Neural cell (in vitro differentiated cells): ENCODE data around the gene PDE1A. TPM values are rescaled to one million over a fixed set of nuclear protein-coding genes. Genes with fewer than 3 reads are reported as not detected.

Source experiments
- H2AFZ ChIP-seq: fragments of 200-600, 300-800 bp; sonication (generic), shearing (Covaris generic); 2 replicates; pipeline ENCODE4 v1.6.0; 2014; ENCODE audit warnings: low read depth, mild to moderate bottlenecking, antibody characterized with exemption, low read length, moderate library complexity
- H3F3A ChIP-seq: fragments of 200-600 bp; shearing (Covaris generic); 2 replicates; pipeline ENCODE4 v1.6.1; 2016; ENCODE audit warnings: mild to moderate bottlenecking, moderate library complexity, mixed read lengths, antibody characterized with exemption, low read length; ENCODE audit not compliant: insufficient read depth, poor library complexity, severe bottlenecking
- H3K27ac ChIP-seq: fragments of 200-600, 300-800 bp; sonication (generic), shearing (Covaris generic); 2 replicates; pipeline ENCODE4 v1.5.1; 2014; ENCODE audit warnings: mild to moderate bottlenecking, low read length, moderate library complexity
- H3K27me3 ChIP-seq: fragments of 300-800, 200-600 bp; sonication (generic), shearing (Covaris generic); 2 replicates; pipeline ENCODE4 v1.6.0; 2014; ENCODE audit warnings: mild to moderate bottlenecking, low read depth, low read length, moderate library complexity; ENCODE audit not compliant: insufficient read depth
- H3K36me3 ChIP-seq: fragments of 300-800, 200-600 bp; sonication (generic), shearing (Covaris generic); 2 replicates; pipeline ENCODE4 v1.5.1; 2014; ENCODE audit warnings: mild to moderate bottlenecking, antibody characterized with exemption, low read length, moderate library complexity; ENCODE audit not compliant: insufficient read depth
- H3K4me2 ChIP-seq: fragments of 300-800, 200-600 bp; sonication (generic), shearing (Covaris generic); 2 replicates; pipeline ENCODE4 v1.6.0; 2014; ENCODE audit warnings: mild to moderate bottlenecking, low read length
- H3K4me3 ChIP-seq: fragments of 300-800, 200-600 bp; sonication (generic), shearing (Covaris generic); 2 replicates; pipeline ENCODE4 v1.5.1; 2014; ENCODE audit warnings: mild to moderate bottlenecking, low read length, moderate library complexity
- H3K79me2 ChIP-seq: fragments of 200-600 bp; shearing (Covaris generic); replicated peaks from 2 replicates; pipeline ENCODE4 v1.6.0; 2014; ENCODE audit warnings: mild to moderate bottlenecking, low read length, moderate library complexity; ENCODE audit not compliant: insufficient read depth
- H3K9ac ChIP-seq: fragments of 300-800, 200-600 bp; sonication (generic), shearing (Covaris generic); 2 replicates; pipeline ENCODE4 v1.6.1; 2016; ENCODE audit warnings: mild to moderate bottlenecking, low read length, mixed read lengths
- H3K9me2 ChIP-seq: fragments of 200-600 bp; shearing (Covaris generic); 2 replicates; pipeline ENCODE4 v1.6.1; 2016; ENCODE audit warnings: mild to moderate bottlenecking, low read length, mixed read lengths; ENCODE audit not compliant: insufficient read depth
- H3K9me3 ChIP-seq: fragments of 200-600, 300-800 bp; sonication (generic), shearing (Covaris generic); 2 replicates; pipeline ENCODE4 v1.6.1; 2016; ENCODE audit warnings: mild to moderate bottlenecking, mixed run types, low read length, moderate library complexity, mixed read lengths
- H4K20me1 ChIP-seq: fragments of 200-600 bp; shearing (Covaris generic); 2 replicates; pipeline ENCODE4 v1.6.1; 2016; ENCODE audit warnings: mild to moderate bottlenecking, mixed run types; ENCODE audit not compliant: insufficient read depth
- CTCF ChIP-seq: fragments of 450-650 bp; IDR thresholded peaks from 2 replicates; pipeline ENCODE4 v1.5.1; 2014; ENCODE audit warnings: antibody characterized with exemption, mild to moderate bottlenecking, moderate library complexity; ENCODE audit not compliant: poor library complexity, severe bottlenecking
- EP300 ChIP-seq: fragments of 450-650 bp; conservative IDR thresholded peaks from 2 replicates; pipeline ENCODE4 v1.6.1; 2014; ENCODE audit warnings: antibody characterized with exemption, mild to moderate bottlenecking, moderate library complexity; ENCODE audit not compliant: poor library complexity, severe bottlenecking
- EZH2 ChIP-seq: fragments of 200-600, 300-800 bp; shearing (Covaris generic), sonication (generic); IDR thresholded peaks from 2 replicates; pipeline ENCODE4 v1.6.1; 2014; ENCODE audit warnings: antibody characterized with exemption, low read length, borderline replicate concordance, mild to moderate bottlenecking; ENCODE audit not compliant: insufficient read depth, poor library complexity, severe bottlenecking
- MXI1 ChIP-seq: fragments of 450-650 bp; conservative IDR thresholded peaks from 2 replicates; pipeline ENCODE4 v1.6.1; 2014; ENCODE audit warnings: antibody characterized with exemption, mild to moderate bottlenecking; ENCODE audit not compliant: poor library complexity, severe bottlenecking
- POLR2AphosphoS5 ChIP-seq: IDR thresholded peaks from 2 replicates; pipeline ENCODE4 v1.6.1; 2012
- RAD21 ChIP-seq: fragments of 450-650 bp; conservative IDR thresholded peaks from 2 replicates; pipeline ENCODE4 v1.6.1; 2014; ENCODE audit warnings: antibody characterized with exemption, mild to moderate bottlenecking, moderate library complexity
- REST ChIP-seq: IDR thresholded peaks from 2 replicates; pipeline ENCODE4 v1.6.1; 2012; ENCODE audit warnings: borderline replicate concordance
- SMC3 ChIP-seq: fragments of 450-650 bp; conservative IDR thresholded peaks from 2 replicates; pipeline ENCODE4 v1.6.1; 2014; ENCODE audit warnings: antibody characterized with exemption, mild to moderate bottlenecking, moderate library complexity; ENCODE audit not compliant: poor library complexity
- TAF1 ChIP-seq: IDR thresholded peaks from 2 replicates; pipeline ENCODE4 v1.6.1; 2012; ENCODE audit warnings: low read depth
- polyA plus RNA-seq: library from polyadenylated mRNA; depleted of rRNA; stranded (reverse); fragments of >200 nt; gene quantifications from 2 replicates; pipeline ENCODE4 v1.2.3, GENCODE V29; 2014

PDE1A gene
- polyA plus RNA-seq, 1 donor from 2014 or later = 1.6 TPM

GRCh38 chr2:182422864-182423263 is 4.0 kb downstream of the PDE1A start:
- Histone ChIP-seq H3K9me2 (no peaks in the 10 kb centered on the region), H3F3A (no peaks in the 10 kb centered on the region), H3K9ac (no peak overlapping the region), H3K27me3 (no peaks in the 10 kb centered on the region), H3K4me3 (no peak overlapping the region), H3K79me2 (no peaks in the 10 kb centered on the region), H3K4me2 (no peak overlapping the region), H3K27ac (no peak overlapping the region), H2AFZ (no peak overlapping the region), H4K20me1 (no peaks in the 10 kb centered on the region), H3K36me3 (no peaks in the 10 kb centered on the region), H3K9me3 (no peaks in the 10 kb centered on the region)
- TF ChIP-seq REST = no peak

GRCh38 chr2:182420669-182421068 is 6.2 kb downstream of the PDE1A start:
- Histone ChIP-seq H3F3A (no peaks in the 10 kb centered on the region), H3K27ac (no peak overlapping the region), H3K9ac (no peak overlapping the region), H3K27me3 (no peaks in the 10 kb centered on the region), H4K20me1 (no peaks in the 10 kb centered on the region), H3K4me2 (no peak overlapping the region), H2AFZ (no peak overlapping the region), H3K9me3 (no peaks in the 10 kb centered on the region), H3K79me2 (no peaks in the 10 kb centered on the region), H3K9me2 (no peaks in the 10 kb centered on the region), H3K36me3 (no peaks in the 10 kb centered on the region), H3K4me3 (no peak overlapping the region)
- TF ChIP-seq RAD21 (no peak), CTCF (no peak), MXI1 (no peak), REST (no peak), SMC3 (no peak), EZH2 (no peak), POLR2AphosphoS5 (no peak), EP300 (no peak), TAF1 (no peak)
